GM12892 (cell line): ENCODE data around the gene SLC46A3.
"Not testable (repeated sequence)": the region's sequence is repeated elsewhere in the genome, so short reads cannot be mapped to it uniquely, and the experiment has no call there.

Experiments used
- DNase-seq: peaks from one replicate; pipeline ENCODE4 v3.0.0; 2011; ENCODE audit not compliant: insufficient read length
- FAIRE-seq: peaks from 2 replicates; lab custom pipeline; 2011; peaks lifted over from hg19 to GRCh38; lab: Jason Lieb, UNC
- POLR2A ChIP-seq: IDR thresholded peaks from 2 replicates; pipeline ENCODE4 v1.6.1; 2011; ENCODE audit warnings: low read depth, low read length, control low read depth
- POLR2AphosphoS5 ChIP-seq: IDR thresholded peaks from 2 replicates; pipeline ENCODE4 v1.6.1; 2011; ENCODE audit warnings: low read depth, low read length, control low read depth
- TAF1 ChIP-seq: IDR thresholded peaks from 2 replicates; pipeline ENCODE4 v1.6.1; 2011; ENCODE audit warnings: low read depth, mild to moderate bottlenecking, control low read depth, low read length, borderline replicate concordance

SLC46A3 gene

DNA sequence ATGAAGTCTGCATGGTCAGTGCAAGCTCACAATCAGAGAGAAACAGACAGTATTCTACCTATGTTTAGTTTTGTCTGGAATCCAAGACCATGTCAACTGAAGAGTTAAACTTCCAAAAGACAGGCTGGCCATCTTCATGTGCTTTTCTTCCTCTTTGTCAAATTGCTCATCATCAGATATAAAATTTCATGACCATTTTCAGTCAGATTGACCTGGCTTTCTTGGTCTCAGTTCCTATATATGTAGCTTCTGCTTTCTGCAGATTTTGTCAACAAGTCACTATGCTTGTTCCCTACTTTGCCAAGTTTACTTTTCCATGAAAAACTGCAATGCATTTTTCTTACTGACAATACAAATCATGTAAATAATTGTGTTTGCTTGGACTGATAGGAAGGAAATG lies 13.9 kb downstream of the SLC46A3 start:
- TF ChIP-seq POLR2AphosphoS5 = no peak
- DNase-seq (no peak), FAIRE-seq (no peak)

DNA sequence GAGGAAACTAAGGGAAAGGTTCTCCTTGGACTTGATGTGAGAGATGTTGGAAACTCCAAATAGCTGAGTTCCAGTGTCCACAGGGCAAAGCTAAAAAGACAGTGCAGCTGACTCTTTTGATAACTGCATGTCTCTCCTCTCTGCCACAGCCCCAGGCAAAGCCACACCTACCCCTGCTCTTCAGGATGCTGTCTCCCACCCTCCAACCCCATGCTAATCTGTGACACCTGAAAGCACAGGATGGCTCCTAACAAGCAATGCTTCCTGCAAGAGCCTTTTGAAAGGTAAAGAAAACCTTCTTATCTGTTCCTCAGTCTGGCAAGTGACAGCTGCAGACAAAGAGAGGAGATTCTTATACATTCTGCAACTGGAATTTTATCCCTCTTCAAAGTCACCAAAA lies 14.5 kb downstream of the SLC46A3 start:
- TF ChIP-seq POLR2A (no peak), POLR2AphosphoS5 (no peak), TAF1 (no peak)
- DNase-seq (no peak), FAIRE-seq (no peak)

DNA sequence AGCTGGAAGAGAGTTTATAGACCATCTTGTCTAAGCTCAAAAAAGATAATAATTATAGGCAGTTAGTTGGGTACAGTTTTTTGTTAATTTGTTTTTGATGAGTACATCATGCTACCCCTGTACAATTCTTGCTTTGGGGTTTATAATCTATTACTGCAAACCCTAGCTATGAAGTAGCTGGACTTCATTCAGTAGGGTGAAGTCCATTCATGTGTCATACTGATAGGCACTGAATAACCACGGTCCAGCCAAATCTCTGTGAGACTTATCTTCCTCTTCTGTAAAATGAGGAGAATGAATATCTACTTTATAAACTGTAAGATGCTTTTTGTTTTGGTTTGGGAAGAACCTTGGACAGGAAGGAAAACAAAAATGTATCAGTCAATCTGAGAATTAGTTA lies 19.5 kb downstream of the SLC46A3 start:
- FAIRE-seq = no peak

DNA sequence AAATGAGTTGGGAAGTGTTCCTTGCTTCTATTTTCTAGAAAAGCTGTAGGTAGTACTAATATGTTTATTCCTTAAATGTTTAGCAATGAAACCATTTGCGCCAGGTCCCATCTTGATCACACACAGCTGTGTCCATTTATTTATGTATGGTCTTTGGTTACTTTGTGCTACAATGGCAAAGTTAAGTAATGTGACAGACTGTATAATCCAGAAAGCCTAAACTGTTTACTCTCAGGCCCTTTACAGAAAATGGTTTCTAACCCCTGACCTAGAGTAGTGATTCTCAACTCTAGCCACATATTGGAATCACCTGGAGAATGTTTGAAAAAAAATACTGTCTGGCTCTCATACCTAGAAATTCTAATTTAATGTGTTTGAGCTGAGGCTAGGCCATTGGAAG lies 21.3 kb downstream of the SLC46A3 start:
- no peak for FAIRE-seq
- TF ChIP-seq POLR2A (no peak), TAF1 (no peak), POLR2AphosphoS5 (no peak)
- DNase-seq = no peak

More for the DNA sequence above, 19.5 kb downstream of the SLC46A3 start:
- no peak for DNase-seq
- TF ChIP-seq POLR2A (no peak), POLR2AphosphoS5 (no peak), TAF1 (no peak)

DNA sequence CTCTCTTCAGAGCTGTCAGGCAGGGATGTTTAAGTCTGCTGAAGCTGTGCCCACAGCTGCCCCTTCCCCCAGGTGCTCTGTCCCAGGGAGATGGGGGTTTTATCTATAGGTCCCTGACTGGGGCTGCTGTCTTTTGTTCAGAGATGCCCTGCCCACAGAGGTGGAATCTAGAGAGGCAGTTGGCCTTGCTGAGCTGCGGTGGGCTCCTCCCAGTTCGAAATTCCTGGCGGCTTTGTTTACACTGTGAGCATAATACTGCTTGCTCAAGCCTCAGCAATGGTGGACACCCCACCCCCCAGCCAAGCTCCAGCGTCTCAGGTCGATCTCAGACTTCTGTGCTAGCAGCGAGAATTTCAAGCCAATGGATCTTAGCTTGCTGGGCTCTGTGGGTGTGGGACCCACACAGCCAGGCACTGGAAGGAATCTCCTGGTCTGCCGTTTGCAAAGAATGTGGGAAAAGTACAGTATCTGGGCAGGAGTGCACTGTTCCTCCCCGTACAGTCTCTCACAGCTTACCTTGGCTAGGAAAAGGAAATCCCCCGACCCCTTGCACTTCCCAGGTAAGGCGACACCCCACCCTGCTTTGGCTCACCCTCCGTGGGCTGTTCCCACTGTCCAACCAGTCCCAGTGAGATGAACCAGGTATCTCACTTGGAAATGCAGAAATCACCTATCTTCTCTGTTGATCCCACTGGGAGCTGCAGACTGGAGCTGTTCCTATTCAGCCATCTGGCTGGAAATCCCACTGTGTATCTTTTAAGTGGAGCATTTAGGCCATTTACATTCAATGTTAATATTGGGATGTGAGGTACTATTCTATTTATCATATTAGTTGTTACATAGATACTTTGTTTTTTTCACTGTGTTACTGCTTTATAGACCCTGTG lies 24.9 kb downstream of the SLC46A3 start:
- DNase-seq, FAIRE-seq: not testable (repeated sequence)

DNA sequence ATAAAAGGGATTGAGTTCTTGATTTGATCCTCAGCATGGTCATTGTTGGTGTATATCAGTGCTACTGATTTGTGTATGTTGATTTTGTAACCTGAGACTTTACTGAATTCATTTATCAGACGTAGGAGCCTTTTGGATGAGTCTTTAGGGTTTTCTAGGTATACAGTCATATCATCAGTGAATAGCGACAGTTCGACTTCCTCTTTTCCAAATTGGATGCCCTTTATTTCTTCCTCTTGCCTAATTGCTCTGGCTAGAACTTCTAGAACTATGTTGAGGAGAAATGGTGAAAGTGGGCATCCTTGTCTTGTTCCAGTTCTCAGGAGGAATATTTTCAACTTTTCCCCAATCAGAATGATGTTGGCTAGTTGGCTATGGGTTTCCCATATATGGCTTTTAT lies 32.9 kb downstream of the SLC46A3 start:
- FAIRE-seq (no peak), DNase-seq (no peak)
- TF ChIP-seq TAF1 (no peak), POLR2A (no peak), POLR2AphosphoS5 (no peak)

DNA sequence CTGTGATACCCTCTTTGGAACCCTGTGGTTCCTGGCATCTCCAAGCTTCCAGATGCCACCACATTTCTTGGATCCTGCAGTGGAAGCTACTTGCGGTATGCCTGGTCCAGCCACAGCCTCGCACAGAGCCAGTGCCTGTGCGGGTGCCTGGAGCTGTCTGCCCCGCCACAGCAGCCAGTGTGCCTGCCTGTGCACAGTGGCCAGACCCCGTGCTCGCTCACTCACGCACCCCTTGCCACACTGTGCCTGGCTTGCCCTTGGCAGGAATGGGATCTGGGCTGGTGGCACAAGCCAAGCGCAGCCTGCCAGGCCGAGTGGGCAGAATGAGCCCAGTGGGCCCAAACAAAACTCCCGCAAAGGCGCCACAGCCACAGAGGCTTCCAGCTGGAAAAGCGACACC lies 33.7 kb downstream of the SLC46A3 start:
- DNase-seq (no peak), FAIRE-seq (no peak)
- no peak for TF ChIP-seq POLR2AphosphoS5
- TF ChIP-seq POLR2A = no peak
- TF ChIP-seq TAF1 = no peak

DNA sequence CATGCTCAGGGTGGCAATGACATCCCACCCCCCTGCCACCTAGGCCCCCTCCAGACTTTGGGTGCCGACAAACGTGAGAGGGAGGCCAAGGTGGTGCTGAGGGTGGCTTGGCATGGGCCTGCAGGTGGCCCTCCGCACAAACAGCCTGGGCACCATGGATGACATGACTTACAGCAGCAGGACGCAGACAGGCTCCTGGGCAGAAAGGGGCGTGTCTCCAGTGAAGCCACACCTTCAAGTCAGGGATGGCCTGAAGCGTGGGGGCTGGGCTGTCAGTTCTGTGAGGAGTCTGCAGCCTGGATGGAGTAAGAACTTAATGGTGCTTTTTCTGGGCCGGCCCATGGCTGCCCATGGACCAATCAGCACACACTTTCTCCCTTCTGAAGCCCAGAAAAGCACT lies 34.5 kb downstream of the SLC46A3 start:
- TF ChIP-seq POLR2A (no peak), TAF1 (no peak), POLR2AphosphoS5 (no peak)
- DNase-seq (no peak), FAIRE-seq (no peak)

DNA sequence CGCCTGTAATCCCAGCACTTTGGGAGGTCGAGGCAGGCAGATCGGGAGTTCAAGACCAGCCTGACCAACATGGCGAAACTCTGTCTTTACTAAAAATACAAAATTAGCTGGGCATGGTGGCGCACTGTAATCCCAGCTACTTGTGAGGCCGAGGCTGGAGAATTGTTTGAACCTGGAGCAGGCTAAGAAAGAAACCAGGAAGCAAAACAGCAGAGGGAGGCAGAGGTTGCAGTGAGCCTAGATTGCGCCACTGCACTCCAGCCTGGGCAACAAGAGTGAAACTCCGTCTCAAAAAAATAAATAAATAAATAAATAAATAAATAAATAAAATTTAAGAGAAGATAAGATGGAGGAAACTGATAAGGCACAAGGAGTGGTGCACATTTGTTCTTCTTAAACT lies 35.6 kb downstream of the SLC46A3 start:
- DNase-seq, FAIRE-seq: not testable (repeated sequence)

DNA sequence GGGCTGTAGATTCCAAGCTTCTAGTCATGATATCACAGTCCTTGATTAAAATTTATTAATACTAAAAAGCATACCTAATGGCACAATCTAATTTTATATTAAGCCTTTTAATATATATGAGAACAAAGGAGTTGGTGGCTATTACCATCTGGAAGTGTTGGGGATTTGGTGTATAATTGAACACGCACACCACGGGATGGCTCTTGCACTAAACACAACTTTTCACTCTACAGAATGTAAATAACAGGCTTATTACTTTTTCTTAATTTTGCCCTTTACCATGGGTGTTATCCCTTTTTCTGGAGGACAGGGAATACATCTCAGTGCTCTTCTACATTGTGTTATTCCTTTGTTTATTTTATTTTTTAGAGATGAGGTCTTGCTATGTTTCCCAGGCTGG lies 38.2 kb downstream of the SLC46A3 start:
- no peak for DNase-seq
- no peak for FAIRE-seq
- TF ChIP-seq POLR2AphosphoS5 = no peak
- no peak for TF ChIP-seq POLR2A
- no peak for TF ChIP-seq TAF1

DNA sequence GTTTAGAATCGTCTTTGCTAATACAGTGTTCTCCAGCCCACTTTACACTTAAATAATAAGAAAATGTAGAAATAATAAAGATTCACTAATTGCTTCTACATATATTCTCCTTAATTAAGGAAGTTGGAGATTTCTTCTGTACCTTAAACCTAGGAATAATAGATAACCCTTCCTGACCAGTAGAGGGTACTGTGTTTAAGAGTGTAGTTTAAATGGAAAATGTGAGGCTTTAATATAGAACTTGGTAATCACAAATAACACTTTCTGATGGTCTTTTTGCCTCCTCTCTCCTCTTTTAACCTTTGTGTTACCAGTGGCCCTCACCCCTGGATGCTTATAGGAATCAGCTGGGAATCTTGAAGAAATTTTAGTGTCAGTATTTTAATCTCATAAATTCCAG lies 39.1 kb downstream of the SLC46A3 start:
- TF ChIP-seq TAF1 (no peak), POLR2A (no peak), POLR2AphosphoS5 (no peak)
- DNase-seq = no peak
- FAIRE-seq = no peak

DNA sequence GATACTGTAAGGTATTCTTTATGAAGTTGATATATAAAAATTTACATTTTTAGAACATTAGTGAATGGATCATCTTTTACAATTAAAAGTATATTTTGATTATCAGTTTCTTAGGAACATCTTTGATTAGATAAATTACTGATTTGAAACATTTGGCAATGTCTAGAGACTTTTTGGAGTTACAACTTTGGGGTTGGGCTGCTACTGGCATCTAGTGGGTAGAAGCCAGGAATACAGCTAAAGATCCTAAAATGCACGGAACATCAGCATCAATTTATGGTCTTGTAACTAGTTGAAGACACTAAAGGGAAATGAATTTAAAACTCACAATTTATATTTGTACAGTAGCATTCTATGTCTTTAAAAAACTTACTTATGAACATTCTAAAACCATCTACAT lies 40.0 kb downstream of the SLC46A3 start:
- FAIRE-seq = no peak
- TF ChIP-seq POLR2AphosphoS5 (no peak), TAF1 (no peak), POLR2A (no peak)

DNA sequence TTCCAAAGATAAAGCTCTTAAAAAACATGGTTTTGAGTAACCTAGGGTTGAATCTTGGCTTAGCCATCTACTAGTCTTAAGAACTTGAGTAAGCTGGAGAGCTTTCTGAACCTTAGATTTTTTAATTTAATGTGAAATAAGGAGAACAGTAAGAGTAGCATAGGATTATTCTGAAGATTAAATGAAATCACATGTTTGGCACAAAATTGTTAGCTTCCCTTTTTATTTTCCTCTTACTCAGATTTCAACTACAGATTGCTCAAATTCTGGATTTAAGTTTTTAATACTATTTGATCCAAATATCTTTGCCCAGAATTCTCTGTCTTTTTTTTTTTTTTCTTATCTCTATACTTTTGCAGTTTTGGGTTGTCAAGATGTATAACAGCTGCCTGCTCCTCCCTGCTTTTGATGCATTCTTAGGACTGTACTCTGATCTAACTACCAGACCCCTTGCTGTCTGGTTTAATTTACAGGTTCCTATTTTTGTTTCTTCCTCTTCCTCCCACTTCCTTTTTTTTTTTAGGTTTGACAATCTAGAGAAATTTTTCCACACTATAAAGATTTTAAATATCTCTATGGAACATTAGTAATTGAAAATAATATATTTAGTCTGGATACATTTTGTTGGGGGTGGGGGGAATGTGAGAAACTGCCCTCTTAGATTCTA lies 47.5 kb downstream of the SLC46A3 start:
- TF ChIP-seq TAF1 = no peak
- TF ChIP-seq POLR2A = no peak
- TF ChIP-seq POLR2AphosphoS5 = no peak
- no peak for DNase-seq
- FAIRE-seq = no peak

More for the DNA sequence above, 40.0 kb downstream of the SLC46A3 start:
- no peak for DNase-seq
